HG02970 (cell line): ENCODE data around the gene ARID1A.
"Not testable (repeated sequence)": the region's sequence is repeated elsewhere in the genome, so short reads cannot be mapped to it uniquely, and the experiment has no call there.

ENCODE experiments used
- ATAC-seq: cut with Tn5 transposase; IDR thresholded peaks from one replicate; pipeline ENCODE4 v1.9.1; 2021; ENCODE audit warnings: mild to moderate bottlenecking, moderate library complexity, moderate number of reproducible peaks; ENCODE audit not compliant: unreplicated experiment, low FRiP score

The ARID1A gene

DNA sequence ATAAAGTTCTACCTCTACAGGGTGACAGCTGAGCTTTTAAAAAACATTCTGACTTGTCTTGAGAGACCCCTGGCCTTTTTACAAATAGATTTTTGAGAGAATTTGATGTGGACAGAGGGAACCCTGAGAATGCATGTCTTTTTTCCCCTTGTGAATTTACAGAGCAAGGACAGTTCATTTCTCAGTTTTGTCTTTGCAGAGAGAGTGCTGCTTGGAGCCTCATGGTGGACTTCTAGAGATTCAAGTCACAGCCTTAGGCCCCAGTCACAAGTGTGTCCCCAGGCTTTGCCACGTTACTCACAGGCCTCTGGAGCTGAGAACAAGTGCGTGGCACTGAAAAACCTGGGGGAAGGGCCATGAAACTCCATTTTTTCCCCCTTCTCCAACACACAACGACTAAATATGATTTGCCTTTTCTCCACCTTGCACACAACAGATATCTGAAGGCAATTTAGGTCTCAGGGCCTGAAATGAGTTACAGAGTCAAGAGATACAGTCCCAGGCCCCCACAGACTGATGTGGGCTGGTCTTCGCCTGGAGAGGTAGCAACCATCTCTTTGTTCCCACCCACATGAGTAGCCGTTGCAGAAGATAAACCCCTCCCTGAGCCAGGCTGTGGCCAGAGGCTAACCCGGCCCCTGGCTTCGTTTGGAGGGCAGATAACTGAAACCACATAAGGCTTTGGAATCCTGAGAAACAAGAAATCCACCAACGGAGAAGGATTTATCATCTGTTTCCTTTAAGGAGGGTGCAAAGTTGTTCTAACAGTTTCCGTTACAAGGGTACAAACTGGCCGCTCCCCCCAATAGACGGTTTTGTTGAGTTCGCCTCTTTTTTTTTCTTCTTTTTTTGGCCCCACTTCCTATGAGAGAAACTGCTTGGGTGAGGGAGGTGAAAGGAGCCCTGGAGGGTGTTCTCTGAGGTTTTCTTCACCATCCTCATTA lies 90.9 kb downstream of the ARID1A start:
- ATAC-seq: no peak

DNA sequence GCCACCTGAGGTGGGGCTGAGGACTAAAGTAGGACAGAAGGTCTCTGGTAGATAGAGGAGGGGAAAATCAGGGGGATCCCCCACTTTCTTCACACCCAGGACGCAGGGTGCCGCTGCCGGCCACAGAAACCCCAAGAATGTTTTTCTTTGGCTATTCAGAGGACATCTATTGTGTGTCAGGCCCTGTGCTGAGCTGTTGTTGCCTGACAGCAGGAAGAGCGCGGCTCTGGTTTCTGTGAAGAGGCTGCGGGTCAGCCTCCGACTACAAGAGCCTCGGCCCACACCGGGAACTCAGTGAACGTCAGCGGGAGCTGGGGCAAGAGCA lies 91.5 kb downstream of the ARID1A start:
- ATAC-seq: peak; percentile 36

DNA sequence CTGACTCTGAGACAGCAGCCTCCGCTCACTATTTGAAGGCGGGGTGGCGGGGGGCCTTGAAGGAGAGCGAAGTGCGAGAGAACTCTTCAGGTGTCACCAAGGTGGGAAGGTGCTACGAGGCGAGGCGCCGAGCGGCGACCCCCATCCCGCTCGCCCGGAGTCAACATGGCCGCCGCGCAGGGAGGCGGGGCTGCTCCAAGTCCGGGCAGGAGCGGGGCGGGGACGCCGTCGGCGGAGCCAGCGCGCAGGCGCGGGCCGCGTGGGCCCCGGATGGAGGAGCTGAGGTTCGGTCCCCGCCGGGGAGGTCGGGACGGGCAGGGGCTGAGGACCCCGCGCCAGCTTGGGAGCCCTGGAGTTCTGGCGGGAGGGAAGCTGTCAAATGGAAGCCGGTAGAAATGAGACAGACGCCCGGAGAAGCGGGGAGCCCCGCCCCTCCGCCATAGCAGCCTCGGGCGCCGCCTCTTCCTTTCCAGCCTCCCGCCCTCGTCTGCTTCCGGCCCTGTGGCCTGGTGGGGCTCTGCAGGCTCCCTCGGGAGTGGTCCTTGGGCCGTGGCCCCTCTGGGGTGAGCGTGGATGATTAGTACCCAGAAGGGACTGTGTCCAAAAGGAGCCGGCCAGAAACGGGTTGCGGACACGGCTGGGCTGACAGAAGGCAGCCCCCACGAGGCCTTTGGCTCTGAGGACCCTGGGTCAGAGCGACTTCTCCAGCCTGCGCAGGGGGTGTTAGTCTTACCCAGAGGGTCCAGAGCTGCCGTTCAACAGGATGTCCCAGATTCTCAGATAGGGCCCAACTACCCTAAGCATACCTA lies 92.1 kb downstream of the ARID1A start, which contains the start of gene PIGV:
TSS of gene PIGV (plus strand) at position 245 of the 809 bp plus-strand sequence. CDS start 2,866 bp downstream, outside the sequence.
- peak; percentile 71 for ATAC-seq

DNA sequence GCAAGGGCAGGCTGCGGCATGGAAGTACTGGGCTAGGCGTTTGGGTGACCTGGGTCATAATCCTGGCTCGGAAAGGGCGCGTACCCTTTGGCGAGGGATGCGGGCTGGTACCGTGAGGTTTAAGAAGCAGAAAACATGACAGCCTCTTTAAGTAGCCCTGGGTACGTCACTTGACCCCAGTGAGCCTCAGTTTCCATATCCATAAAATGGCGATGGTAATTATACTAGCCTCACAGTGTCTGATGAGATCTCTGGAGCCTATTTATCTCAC lies 92.6 kb downstream of the ARID1A start:
- no peak for ATAC-seq

DNA sequence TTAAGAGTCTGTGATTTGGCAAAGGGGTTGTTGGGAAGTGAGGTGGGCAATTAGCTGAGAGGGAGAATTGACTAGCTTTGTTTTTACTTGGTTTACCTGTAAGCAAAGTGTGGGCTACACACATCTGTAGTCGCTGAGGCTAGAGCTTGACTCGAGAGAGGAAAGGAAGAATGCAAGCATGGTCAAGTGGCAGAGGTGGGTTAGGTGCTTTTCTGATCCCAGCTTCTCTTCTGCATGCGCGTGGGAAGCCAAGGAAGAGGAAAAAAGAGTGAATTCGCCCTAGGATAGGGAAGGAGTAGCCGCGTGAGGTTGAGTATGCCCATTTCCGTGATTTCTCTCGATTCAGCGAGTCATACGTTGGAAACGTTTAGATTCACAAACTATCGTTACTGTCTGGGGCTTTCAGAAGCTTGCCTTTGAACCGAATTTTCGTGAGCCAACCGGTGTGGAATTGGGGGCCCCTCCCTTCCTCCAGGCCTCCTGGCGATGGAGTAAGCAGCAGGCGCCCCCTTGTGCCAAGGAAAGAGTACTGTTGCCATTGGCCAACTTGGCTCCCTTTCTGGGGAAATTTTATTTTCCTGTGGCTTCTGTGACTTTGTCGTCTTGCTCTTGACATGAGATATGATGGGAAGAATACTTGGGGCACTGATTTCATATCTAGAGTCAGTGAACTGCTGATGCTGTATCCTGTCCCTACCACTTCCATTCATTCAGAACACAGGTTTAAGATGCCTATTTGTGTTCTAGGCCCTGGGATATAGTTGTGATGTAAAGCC lies 93.2 kb downstream of the ARID1A start:
- ATAC-seq: no peak

DNA sequence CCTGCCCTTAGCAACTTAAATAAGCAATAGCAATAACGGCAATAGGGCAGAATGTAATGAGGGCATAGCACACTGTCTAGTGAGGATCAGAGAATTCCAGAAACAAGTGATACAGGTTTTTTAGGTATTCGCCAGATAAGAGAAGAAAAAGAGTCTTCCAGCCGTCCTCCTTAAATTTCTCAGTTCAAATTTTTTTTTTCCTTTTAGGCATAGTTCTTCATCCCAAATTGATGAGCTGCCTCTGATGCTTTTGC lies 93.7 kb downstream of the ARID1A start:
- no peak for ATAC-seq

DNA sequence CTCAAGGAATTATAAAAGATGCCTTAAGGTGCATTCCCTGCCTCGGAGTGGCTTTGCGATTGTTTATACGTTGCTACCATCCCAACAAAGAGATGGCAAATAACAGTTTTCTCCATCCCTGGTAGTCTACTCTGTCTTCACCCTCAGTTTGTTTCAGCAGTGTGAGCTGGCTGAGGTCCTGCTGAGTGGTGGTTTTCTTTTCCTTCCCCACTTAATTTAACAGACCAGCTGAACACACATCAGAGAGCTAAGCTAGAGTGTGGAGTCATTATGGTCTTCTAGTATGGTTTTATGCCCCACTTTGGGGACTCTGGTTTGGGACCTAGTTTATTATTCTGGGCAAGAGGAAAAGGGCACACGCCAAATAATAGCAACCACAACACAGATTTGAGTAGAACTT lies 94.1 kb downstream of the ARID1A start:
- ATAC-seq: no peak

DNA sequence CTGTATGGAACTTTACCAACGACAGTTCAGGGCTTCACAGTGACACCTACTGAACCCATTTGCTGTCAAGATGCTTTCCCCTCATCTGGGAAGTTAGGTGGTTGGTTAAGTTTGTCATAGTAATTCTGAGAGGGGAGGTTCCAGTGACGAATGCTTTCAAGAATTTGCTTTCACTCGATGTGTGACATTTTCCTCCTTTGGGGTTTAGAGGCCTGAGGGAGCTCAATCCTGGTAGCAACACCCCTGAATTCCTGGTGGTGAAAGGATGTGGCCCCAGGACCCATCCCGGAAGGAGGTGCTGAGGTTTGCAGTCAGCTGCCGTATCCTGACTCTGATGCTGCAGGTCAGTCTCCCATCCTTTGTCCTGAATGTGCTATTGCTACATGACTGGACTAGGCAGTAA lies 94.7 kb downstream of the ARID1A start:
- no peak for ATAC-seq

DNA sequence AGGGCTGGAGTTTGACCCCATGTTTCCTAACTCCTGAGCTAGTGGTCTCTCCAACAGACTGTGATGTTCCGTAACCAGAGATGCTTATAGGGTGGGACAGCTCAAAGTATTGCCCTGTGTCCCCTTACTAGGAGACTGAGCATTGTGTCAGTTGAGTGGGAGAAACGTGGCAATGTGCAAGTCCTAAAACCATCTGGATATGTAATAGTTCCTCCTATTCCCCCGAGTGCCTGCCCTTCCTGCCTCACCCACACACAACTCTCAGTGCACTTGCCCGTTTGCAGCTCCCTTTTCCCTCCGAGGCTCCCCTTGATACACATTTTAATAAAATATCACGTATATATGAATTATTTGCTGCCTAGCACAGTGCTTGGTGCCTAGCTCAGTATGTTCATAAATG lies 95.3 kb downstream of the ARID1A start:
- ATAC-seq: no peak

DNA sequence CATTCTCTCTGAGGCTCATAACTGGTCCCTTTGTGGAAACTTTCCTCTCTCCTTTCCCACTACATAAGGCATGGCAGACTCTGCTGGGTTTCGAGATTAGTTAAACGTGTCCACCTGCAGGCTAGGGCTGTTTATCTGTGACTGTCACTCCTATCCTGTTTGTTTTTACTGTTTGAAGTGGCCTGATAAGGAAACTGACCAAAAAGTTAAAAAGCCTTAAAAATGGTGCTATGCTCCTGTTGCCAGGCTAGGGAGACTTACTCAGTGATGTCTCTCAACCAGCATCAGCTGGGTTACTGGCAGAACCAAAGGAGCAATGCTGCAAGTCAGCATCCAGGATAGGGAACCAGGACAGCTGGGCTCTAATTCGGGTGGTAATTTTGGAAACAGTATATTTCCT lies 95.8 kb downstream of the ARID1A start:
- no peak for ATAC-seq

DNA sequence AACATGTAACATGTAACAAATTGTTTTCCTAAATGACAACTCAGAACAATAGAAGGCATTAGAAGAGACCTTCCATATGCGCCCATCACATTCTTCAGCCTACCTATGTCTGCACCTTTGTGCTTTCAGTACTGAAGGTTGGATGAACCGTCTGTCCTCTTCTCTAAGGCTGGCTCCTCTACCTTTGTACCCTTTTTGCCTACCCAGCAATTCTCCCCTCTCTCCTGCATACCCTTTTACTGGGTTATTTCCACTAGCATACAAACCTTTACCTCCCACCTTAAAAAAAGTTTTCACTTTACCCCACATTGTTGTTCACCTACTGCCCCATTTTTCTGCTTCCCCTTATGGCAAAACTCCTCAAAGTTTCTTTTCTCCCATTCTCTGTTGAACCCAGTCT lies 97.1 kb downstream of the ARID1A start:
- ATAC-seq: no peak

DNA sequence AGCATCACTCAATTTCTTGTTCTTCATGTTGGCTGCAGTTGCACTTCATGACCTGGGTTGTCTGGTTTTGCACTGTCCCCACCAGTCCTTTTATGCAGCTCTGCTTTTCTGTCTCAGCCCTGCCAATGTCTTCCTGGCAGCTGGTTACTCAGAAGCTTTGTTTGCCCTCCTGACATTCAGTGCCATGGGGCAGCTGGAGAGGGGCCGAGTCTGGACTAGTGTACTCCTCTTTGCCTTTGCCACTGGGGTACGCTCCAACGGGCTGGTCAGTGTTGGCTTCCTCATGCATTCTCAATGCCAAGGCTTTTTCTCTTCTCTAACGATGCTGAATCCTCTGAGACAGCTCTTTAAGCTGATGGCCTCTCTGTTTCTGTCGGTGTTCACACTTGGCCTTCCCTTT lies 98.6 kb downstream of the ARID1A start:
- ATAC-seq: no peak

DNA sequence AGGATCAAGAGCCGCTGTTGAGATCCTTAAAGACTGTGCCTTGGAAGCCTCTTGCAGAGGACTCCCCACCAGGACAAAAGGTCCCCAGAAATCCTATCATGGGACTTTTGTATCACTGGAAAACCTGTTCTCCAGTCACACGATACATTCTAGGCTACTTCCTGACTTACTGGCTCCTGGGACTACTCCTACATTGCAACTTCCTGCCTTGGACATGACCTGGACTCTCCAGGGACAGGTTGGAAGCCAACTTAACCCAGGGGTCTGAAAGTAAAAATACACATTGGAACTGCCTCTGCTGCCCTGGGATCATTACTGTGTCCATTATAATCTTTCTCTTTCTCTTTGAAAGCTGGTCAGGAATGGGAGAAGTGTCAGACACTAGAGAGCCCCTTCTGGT lies 101.8 kb downstream of the ARID1A start:
- no peak for ATAC-seq

DNA sequence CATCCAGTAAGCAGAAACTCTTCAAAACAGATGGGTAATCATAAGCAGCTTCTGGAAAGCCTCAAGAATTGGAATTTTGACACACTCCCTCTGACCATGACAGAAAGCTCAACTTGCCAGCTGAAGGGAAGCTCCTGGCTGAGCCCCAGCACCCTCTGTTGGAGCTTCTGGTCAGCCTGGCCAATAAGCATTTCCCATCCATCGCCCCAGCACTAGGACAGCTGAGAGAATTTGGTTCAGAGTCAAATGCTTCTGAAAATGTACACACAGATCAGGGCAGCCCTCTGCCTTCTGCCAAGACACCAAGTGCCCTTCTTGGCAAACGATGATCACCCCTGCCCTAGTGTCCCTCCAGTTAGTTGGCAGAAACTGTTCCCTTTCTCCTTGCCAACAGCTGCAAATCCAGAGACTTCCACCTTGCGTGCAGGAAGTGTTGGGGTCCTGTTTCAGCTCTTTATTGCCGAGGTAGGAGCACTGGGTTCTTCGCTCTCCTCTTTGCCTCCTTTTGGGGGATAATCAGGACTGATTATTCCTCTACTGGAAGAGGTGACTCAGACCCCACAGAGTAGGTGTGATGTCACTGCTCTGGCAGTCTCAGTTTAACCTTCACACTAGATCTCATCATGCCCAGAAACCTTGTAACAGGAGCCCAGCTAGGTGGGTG lies 103.8 kb downstream of the ARID1A start:
- ATAC-seq: no peak

DNA sequence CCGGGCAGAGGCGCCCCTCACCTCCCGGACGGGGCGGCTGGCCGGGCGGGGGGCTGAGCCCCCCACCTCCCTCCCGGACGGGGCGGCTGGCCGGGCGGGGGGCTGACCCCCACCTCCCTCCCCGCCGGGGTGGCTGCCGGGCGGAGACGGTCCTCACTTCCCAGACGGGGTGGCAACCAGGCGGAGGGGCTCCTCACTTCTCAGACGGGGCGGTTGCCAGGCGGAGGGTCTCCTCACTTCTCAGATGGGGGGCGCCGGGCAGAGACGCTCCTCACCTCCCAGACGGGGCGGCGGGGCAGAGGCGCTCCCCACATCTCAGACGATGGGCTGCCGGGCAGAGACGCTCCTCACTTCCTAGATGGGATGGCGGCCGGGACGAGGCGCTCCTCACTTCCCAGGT lies 108.1 kb downstream of the ARID1A start:
- not testable (repeated sequence) for ATAC-seq

DNA sequence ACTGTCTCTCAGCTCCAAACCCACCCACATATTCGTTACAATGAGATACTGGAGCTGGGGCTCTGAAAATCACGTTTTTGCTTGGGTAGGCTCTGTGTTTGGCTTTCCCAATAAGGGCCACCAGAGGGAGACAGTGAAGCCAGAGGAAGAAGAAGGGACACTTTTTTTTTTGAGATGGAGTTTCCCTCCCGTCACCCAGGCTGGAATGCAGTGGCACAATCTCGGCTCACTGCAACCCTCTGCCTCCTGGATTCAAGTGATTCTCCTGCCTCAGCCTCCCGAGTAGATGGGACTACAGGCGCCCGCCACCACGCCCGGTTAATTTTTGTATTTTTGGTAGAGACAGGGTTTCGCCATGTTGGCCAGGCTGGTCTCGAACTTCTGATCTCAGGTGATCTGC lies 114.3 kb downstream of the ARID1A start:
- ATAC-seq: not testable (repeated sequence)

DNA sequence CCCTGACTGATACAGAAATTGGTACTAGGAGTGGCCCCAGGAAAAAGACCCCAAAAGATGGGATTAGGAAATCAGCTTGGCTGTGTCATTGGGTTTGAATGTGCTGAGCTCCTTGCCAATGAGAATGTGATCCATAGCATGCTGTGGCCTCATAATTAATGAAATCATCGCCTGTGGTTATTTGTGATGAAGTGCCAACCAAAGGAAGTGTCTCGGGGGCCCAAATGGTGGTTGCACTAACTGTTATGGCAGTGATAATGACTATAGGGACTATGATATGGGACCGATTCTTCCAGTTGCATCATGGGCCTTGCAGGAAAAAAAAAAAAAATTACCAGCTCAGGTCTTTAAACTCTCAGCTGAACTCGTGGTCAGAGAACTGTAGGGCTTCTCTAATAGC lies 115.2 kb downstream of the ARID1A start:
- ATAC-seq: no peak

DNA sequence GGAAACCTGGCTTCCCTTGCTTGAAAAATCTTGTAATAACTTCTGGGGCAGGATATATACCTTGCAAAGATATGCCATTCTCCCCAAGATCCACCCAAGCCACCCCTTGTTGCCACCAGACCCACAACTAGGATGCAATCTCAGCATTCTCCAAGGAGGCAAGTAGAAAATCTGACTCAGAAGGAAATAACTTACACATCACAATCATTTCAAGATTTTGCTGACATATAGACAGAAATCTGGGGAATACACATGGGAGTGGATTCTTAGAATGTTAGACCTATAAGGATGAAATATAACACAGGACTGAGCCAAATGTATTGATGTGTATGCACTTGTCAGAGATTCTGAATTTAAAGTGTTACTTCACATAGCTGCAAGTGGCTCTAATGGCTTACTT lies 115.9 kb downstream of the ARID1A start:
- ATAC-seq: no peak

DNA sequence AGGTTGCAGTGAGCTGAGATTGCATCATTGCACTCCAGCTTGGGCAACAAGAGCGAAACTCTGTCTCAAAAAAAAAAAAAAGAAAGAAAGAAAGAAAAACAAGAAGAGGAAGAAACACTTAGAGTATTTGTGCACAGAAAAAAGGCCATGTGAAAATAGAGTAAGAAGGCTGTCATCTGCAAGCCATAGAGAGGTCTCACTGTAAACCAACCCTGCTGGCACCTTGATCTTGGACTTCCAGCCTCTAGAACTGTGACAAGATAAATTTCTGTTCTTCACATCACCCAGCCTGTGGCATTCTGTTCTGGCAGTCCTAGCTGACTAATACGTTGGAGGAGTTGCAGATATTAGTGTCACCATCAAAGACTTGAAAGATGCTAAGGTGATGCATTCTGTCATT lies 118.6 kb downstream of the ARID1A start:
- no peak for ATAC-seq

DNA sequence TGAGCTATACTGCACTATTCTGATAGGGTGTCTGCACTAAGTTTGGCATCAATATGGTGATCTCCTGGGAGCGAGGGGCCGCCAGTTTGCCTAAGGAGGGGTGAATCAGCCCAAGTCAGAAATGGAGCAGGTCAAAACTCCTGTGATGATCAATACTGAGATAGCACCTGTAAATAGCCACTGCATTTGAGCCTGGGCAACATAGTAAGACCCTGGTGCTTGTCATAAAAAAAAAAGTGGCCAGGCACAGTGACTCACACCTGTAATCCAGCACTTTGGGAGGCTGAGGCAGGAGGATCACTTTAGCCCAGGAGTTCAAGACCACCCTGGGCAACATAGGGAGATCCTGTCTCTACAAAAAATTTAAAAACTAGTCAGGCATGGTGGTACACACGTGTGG lies 119.1 kb downstream of the ARID1A start:
- ATAC-seq: no peak

DNA sequence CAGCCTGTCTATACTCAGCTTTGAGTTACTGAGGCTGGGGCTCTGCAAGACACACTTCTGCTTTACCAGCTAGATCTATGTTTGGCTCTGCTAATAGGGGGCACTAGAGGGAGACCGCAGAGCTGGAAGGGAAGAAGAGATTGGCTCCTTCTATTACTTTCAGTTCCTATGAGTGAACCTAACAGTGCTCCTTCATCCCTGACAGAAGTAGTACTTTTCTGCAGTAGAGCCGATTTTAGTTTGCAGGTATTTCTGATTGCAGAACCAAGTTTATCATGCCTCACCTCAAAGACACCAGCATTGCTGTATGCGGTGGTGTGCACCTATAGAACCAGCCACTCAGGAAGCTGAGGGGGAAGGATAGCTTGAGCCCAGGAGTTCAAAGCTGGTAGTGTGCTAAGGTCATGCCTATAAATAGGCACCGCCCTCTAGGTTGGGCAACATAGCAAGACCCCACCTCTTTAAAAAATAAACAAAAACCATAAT lies 125.0 kb downstream of the ARID1A start:
- no peak for ATAC-seq
